ENCODE results near the gene MDC1.

The MDC1 gene

DNA sequence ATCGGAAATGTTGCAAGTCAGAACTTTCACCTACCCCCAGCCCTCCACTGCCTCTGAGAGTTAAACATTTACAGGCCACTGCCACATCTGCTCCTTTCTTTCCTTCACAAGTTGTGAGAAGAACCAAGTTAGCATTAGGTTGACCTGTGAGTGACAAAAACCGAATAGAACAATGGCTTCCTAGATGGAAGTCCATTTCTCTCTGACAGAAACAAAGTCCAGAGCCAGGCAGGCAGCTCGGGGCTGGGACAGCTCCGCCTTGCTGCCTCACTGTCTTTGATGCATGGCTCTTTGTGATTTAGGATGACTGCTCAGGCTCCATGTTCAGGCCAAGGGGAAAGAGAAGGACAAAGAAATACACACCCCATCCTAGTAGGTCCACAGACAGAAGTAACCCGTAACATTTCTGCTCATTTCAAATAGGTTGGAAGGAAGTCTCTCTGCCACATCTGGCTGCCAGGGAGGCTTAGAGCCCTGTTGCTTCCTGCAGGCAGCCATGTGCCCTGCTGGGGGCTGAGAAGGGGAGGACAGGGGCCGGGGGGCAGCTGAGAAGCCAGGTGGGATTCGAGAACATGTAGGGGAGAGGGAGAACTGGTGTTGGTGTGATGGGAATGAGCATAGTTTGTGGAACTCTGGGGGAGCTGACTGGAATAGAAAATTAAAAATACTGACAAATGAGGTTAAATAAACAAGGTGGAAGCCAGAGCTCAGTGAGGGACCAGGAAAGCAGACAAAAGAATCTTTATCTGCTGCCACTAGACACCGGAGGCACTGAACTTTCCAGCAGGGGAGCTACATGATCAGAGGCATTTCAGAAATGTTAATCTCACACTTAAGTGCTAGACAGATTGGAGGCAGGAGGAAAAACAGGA, 46.8 kb upstream of the MDC1 start:
- no peaks in the 10 kb centered on the region for H3K9me2 ChIP-seq (replicated peaks; ENCODE audit: insufficient read depth, low read length)
- no peaks in the 10 kb centered on the region for H3K36me3 ChIP-seq (replicated peaks; ENCODE audit: insufficient read depth, low read length)
- no peaks in the 10 kb centered on the region for H3K9me3 ChIP-seq (replicated peaks; ENCODE audit: insufficient read depth, low read length)
- no peak overlapping the region for H3K4me2 ChIP-seq (ENCODE audit: low read depth, low read length)
- no peaks in the 10 kb centered on the region for H3F3A ChIP-seq (ENCODE audit: insufficient read depth, low read length)
- no peaks in the 10 kb centered on the region for H3K79me2 ChIP-seq (ENCODE audit: low read length)
- H3K9ac ChIP-seq (ENCODE audit: low read length), result no peak overlapping the region
- peaks cover 10% of the 10 kb centered on the region for H3K27me3 ChIP-seq (replicated peaks; ENCODE audit: insufficient read depth, low read length)
- H3K4me3 ChIP-seq (ENCODE audit: low read length), result no peak overlapping the region
- no peak for DNase-seq
- H3K4me1 ChIP-seq (ENCODE audit: low read length), result no peaks in the 10 kb centered on the region
- H2AFZ ChIP-seq (ENCODE audit: low read length), result no peak overlapping the region
- TF ChIP-seq, protein P1, sequence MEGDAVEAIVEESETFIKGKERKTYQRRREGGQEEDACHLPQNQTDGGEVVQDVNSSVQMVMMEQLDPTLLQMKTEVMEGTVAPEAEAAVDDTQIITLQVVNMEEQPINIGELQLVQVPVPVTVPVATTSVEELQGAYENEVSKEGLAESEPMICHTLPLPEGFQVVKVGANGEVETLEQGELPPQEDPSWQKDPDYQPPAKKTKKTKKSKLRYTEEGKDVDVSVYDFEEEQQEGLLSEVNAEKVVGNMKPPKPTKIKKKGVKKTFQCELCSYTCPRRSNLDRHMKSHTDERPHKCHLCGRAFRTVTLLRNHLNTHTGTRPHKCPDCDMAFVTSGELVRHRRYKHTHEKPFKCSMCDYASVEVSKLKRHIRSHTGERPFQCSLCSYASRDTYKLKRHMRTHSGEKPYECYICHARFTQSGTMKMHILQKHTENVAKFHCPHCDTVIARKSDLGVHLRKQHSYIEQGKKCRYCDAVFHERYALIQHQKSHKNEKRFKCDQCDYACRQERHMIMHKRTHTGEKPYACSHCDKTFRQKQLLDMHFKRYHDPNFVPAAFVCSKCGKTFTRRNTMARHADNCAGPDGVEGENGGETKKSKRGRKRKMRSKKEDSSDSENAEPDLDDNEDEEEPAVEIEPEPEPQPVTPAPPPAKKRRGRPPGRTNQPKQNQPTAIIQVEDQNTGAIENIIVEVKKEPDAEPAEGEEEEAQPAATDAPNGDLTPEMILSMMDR (IDR thresholded peaks at IDR 0.05; ENCODE audit: low read length), result no peak
- TF ChIP-seq EZH2phosphoT487 (IDR thresholded peaks at IDR 0.05; ENCODE audit: low read length) (no peak), EZH2 (optimal IDR thresholded peaks at IDR 0.05; ENCODE audit: low read depth, low read length) (no peak)
- H4K20me1 ChIP-seq (ENCODE audit: insufficient read depth, low read length), result no peaks in the 10 kb centered on the region
- H3K27ac ChIP-seq (ENCODE audit: low read length), result no peak overlapping the region

DNA sequence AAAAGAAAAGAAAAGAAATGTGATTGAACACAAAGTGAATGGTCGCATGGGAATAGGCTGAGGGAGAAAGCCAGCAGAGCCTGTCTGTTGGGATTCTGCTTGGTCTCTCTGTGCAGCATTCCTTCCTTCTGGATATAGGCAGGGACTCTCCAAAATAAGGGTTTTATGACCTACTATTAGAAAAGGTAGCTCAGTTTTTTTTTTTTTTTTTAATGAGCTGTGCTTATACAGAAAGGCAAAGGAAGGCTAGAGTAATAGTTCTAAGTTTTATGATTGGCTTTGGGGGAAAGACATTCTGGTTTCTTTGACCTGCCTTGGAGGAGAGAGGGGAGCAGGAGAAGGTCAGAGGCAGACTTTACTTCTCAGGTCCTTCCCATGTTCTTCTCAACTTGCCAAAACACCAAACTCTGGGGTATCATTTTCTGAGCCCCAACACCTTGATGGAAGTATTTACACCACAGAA, 46.1 kb upstream of the MDC1 start:
- no peaks in the 10 kb centered on the region for H3K36me3 ChIP-seq (replicated peaks; ENCODE audit: insufficient read depth, low read length)
- no peak overlapping the region for H2AFZ ChIP-seq (ENCODE audit: low read length)
- H3K9me3 ChIP-seq (replicated peaks; ENCODE audit: insufficient read depth, low read length), result no peaks in the 10 kb centered on the region
- H3K9me2 ChIP-seq (replicated peaks; ENCODE audit: insufficient read depth, low read length), result no peaks in the 10 kb centered on the region
- H3F3A ChIP-seq (ENCODE audit: insufficient read depth, low read length), result no peaks in the 10 kb centered on the region
- H3K9ac ChIP-seq (ENCODE audit: low read length), result no peak overlapping the region
- H3K4me2 ChIP-seq (ENCODE audit: low read depth, low read length), result no peak overlapping the region
- H4K20me1 ChIP-seq (ENCODE audit: insufficient read depth, low read length), result no peaks in the 10 kb centered on the region
- TF ChIP-seq, protein P1 (IDR thresholded peaks at IDR 0.05; ENCODE audit: low read length), result no peak
- no peak for TF ChIP-seq EZH2phosphoT487 (IDR thresholded peaks at IDR 0.05; ENCODE audit: low read length)
- no peak for TF ChIP-seq EZH2 (optimal IDR thresholded peaks at IDR 0.05; ENCODE audit: low read depth, low read length)
- H3K79me2 ChIP-seq (ENCODE audit: low read length), result no peaks in the 10 kb centered on the region
- H3K27me3 ChIP-seq (replicated peaks; ENCODE audit: insufficient read depth, low read length), result peaks cover 10% of the 10 kb centered on the region
- H3K27ac ChIP-seq (ENCODE audit: low read length), result no peak overlapping the region
- H3K4me3 ChIP-seq (ENCODE audit: low read length), result no peak overlapping the region
- no peaks in the 10 kb centered on the region for H3K4me1 ChIP-seq (ENCODE audit: low read length)
- DNase-seq, result no peak

DNA sequence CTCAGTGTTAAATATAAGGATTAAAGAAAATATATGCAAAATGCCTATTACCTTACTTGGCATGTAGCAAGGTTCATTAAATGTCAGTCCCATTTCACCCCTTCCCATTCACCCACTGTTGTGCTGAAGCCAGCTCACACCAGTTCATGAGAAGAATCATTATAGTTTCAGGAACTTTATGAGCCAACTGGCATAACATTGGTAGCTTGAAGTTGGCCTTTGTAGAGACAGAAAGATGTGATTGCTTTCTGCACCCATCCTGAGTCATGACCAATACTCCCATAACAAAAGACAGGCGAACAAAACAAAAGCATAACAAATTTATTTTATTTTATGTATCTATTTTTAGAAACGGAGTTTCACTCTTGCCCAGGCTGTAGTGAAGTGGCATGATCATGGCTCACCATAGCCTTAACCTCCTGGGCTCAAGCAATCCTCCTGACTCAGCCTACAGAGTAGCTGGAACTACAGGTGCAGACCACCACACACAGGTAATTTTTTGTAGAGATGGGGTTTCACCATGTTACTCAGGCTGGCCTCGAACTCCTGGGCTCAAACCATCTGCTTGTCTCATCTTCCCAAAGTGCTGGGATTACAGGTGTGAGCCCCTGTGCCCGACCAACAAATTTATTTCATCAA, 44.8 kb upstream of the MDC1 start:
- TF ChIP-seq EZH2 (optimal IDR thresholded peaks at IDR 0.05; ENCODE audit: low read depth, low read length) (no peak), EZH2phosphoT487 (IDR thresholded peaks at IDR 0.05; ENCODE audit: low read length) (no peak)
- TF ChIP-seq, protein P1 (IDR thresholded peaks at IDR 0.05; ENCODE audit: low read length), result no peak
- H3K27me3 ChIP-seq (replicated peaks; ENCODE audit: insufficient read depth, low read length), result peaks cover 10% of the 10 kb centered on the region
- H3K9ac ChIP-seq (ENCODE audit: low read length), result no peak overlapping the region
- no peaks in the 10 kb centered on the region for H3K79me2 ChIP-seq (ENCODE audit: low read length)
- H4K20me1 ChIP-seq (ENCODE audit: insufficient read depth, low read length), result no peaks in the 10 kb centered on the region
- no peaks in the 10 kb centered on the region for H3K9me3 ChIP-seq (replicated peaks; ENCODE audit: insufficient read depth, low read length)
- no peak overlapping the region for H2AFZ ChIP-seq (ENCODE audit: low read length)
- no peaks in the 10 kb centered on the region for H3K36me3 ChIP-seq (replicated peaks; ENCODE audit: insufficient read depth, low read length)
- H3K4me3 ChIP-seq (ENCODE audit: low read length), result no peak overlapping the region
- no peaks in the 10 kb centered on the region for H3K4me1 ChIP-seq (ENCODE audit: low read length)
- H3K4me2 ChIP-seq (ENCODE audit: low read depth, low read length), result no peak overlapping the region
- DNase-seq, result no peak
- no peaks in the 10 kb centered on the region for H3F3A ChIP-seq (ENCODE audit: insufficient read depth, low read length)
- H3K27ac ChIP-seq (ENCODE audit: low read length), result no peak overlapping the region
- H3K9me2 ChIP-seq (replicated peaks; ENCODE audit: insufficient read depth, low read length), result no peaks in the 10 kb centered on the region

Data from MM.1S (cell line).